ENCODE measurements around the gene GABBR2.
"Not testable (repeated sequence)": the region's sequence is repeated elsewhere in the genome, so short reads cannot be mapped to it uniquely, and the experiment has no call there.

GABBR2 gene

DNA sequence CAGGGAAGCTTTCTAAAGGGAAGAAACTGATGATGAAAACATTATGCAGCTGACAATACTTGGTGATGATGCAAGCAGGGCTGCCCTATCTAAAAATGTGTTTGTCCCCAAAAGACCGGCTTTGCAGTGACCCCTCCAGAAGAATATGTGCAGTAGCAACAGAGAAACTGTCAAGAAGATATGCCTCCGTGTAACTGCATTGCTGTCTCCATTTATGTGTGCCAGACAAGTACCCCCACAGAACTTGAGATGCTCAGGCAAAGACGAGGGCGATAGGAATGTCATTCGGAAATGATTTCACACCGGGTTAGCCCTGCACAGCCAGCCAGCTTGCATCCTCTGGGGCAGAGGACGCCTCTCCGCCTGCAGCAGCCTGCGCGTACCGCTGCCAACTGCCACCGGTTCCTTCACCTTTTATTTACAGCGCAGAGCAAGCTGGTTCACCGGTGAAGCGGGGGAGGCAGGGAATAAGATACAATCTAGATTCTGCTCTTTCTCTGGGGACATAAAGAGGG is 2.0 kb downstream of the GABBR2 start:
- Mint-ChIP-seq H3K27ac (no peak overlapping the region), H3K36me3 (no peaks in the 10 kb centered on the region), H3K9me3 (no peaks in the 10 kb centered on the region), H3K4me1 (no peaks in the 10 kb centered on the region), H3K4me3 (no peak overlapping the region), H3K27me3 (peaks cover 70% of the 10 kb centered on the region)
- ATAC-seq: no peak

DNA sequence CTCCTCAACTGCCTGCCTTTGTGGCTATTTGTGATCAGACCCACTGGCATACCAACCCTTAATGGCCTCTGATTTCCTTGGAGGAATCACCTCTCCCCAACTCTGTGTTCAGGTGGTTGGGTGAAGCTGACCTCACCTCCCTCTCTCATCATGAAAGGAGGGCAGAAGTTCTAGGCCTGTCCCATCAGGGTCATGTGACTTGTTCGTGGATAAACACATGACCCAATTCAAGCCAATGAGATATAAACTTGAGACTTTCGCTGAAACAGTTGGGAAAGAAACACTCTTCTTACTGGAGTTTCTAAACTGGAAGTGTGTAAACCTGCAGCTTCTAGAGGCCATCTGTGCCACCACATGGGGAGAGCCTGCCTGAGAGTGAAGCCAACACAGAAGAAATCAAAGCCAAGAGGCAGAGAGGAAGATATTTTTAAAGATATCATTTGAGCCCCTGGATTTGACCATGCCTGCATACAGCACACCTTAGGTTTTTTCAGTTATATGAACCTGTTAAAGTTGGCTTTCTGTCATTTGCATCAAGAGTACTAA is 5.8 kb downstream of the GABBR2 start:
- H3K4me3 Mint-ChIP-seq: no peak overlapping the region
- peaks cover 6% of the 10 kb centered on the region for H3K9me3 Mint-ChIP-seq

DNA sequence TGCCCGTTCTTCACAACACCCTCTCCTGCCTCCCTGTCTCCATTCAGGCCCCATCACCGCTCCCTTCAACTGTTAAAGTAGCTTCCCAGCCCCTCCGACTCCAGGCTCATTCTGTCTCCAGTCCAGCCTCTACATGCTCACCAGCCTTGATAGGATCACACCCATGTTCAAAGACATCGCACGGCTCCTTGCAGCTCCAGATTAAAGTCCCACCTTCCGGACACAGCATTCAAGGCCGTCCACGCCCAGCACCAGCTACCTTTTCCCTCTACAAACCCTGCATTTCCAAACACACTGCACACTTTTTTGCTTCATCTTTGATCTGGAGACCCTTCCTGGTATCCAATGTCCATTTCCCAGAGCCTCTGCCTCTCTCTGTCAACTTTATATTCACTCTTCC is 6.4 kb downstream of the GABBR2 start:
- no peak overlapping the region for H3K4me3 Mint-ChIP-seq
- no peaks in the 10 kb centered on the region for H3K36me3 Mint-ChIP-seq
- H3K9me3 Mint-ChIP-seq: peaks cover 6% of the 10 kb centered on the region
- H3K27me3 Mint-ChIP-seq: peaks cover 59% of the 10 kb centered on the region
- no peak overlapping the region for H3K27ac Mint-ChIP-seq
- ATAC-seq: no peak
- no peaks in the 10 kb centered on the region for H3K4me1 Mint-ChIP-seq

More for the DNA sequence above, 5.8 kb downstream of the GABBR2 start:
- Mint-ChIP-seq H3K27ac (no peak overlapping the region), H3K27me3 (peaks cover 59% of the 10 kb centered on the region), H3K36me3 (no peaks in the 10 kb centered on the region), H3K4me1 (no peaks in the 10 kb centered on the region)
- ATAC-seq: no peak

DNA sequence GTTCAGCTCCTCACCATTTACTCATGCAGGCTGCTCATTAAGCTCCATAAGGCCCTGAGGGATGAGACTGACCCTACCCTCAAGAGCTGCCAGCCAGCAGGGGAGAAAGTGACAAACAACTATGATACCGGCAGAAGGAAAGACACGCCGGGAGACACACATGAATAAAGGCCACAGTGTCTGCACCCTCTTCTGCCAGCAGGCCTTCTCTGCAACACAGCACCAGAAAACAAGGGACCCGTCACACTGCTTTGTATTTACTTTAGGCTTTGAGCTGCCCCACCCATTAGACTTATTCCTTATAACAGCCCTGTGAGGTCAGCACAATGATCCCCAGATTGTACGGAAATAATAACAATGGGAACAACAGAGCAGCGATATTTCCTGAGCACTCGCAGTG is 7.2 kb downstream of the GABBR2 start:
- Mint-ChIP-seq H3K27me3 (peaks cover 57% of the 10 kb centered on the region), H3K4me1 (no peaks in the 10 kb centered on the region), H3K27ac (no peak overlapping the region), H3K9me3 (peaks cover 6% of the 10 kb centered on the region), H3K36me3 (no peaks in the 10 kb centered on the region), H3K4me3 (no peak overlapping the region)
- ATAC-seq: no peak

DNA sequence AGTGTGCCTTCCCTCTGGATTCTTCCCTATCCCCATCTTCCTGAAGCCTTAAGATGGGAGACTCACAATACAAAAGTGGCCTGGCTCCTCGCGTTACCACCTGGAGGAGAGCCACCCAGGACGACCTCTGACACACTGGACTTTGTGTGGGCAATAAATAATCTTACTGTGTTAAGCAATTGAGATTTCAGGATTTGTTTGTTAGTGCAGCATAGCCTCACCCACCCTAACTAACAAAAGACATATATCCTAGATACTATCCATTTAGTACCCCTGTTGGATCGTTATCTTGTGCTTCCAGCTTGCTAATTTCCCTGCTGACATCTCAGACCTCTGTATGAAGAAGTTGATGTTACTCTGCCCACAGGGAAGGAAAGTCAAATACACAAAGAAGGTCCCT is 7.9 kb downstream of the GABBR2 start:
- peaks cover 57% of the 10 kb centered on the region for H3K27me3 Mint-ChIP-seq
- no peak overlapping the region for H3K27ac Mint-ChIP-seq
- H3K4me3 Mint-ChIP-seq: no peak overlapping the region
- no peaks in the 10 kb centered on the region for H3K36me3 Mint-ChIP-seq
- H3K4me1 Mint-ChIP-seq: no peaks in the 10 kb centered on the region
- H3K9me3 Mint-ChIP-seq: peaks cover 6% of the 10 kb centered on the region
- ATAC-seq: no peak

DNA sequence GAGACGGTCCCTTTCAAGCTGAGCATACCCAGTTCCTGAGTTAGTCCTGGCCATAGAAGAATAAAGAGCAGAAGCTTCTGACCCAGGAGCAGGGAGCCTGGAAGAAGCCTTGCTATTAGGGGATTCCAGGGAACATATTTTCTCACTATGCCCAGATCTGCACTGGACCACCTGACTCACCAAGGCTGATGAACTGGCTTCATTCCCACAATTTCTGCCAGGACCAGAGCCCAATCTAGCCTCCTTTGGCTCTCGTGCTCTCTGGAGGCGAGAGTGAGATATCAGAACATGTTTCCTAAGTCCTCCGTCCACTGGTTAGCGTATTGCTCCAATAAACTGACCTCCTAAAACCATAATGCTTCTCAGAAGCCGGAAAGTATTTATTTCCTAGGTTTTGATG is 9.9 kb downstream of the GABBR2 start:
- peaks cover 44% of the 10 kb centered on the region for H3K27me3 Mint-ChIP-seq
- no peak overlapping the region for H3K27ac Mint-ChIP-seq
- H3K36me3 Mint-ChIP-seq: no peaks in the 10 kb centered on the region
- no peaks in the 10 kb centered on the region for H3K4me1 Mint-ChIP-seq
- no peak overlapping the region for H3K4me3 Mint-ChIP-seq
- no peak for ATAC-seq
- H3K9me3 Mint-ChIP-seq: peaks cover 6% of the 10 kb centered on the region

DNA sequence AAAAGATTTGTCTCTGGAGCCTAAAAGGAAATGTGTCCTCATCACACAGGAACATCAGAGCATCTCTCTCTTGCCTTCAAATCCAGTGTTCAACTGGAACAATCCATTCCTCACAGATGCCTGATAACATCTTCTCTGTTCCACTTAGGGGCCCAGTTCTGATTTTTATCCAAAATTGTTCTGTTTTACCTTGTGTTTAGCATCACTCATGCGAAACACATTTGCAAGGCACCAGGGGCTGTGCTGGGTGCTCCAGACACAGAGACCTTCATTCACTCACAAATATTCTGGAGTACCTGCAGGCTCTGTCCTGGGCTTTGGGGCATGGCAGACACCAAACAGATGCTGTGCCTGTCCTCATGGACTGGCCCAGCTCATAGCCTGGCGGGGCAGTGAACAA is 13.8 kb downstream of the GABBR2 start:
- H3K9me3 Mint-ChIP-seq: no peaks in the 10 kb centered on the region

DNA sequence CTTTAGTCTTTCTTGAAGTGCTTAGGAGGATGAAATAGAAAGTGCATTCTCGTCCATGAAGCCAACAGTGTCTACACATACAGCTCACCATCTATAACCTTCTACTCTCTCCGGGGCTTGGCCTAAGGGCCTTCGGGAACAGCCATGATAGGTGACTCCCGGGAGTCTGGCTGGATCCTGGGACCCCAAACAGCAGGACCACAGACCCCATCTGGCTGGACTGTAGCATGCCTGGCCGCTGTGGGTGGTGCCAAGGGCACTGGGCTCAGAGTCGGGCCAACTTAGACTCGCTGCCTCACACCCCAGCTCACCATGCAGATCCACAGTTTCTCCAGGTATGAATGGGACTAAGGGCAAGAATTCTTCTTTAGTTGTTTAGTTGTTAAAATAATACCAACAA is 16.3 kb downstream of the GABBR2 start:
- no peak for ATAC-seq
- no peak overlapping the region for H3K27ac Mint-ChIP-seq
- peaks cover 17% of the 10 kb centered on the region for H3K27me3 Mint-ChIP-seq
- no peaks in the 10 kb centered on the region for H3K9me3 Mint-ChIP-seq
- no peaks in the 10 kb centered on the region for H3K4me1 Mint-ChIP-seq
- H3K4me3 Mint-ChIP-seq: no peak overlapping the region
- H3K36me3 Mint-ChIP-seq: no peaks in the 10 kb centered on the region

More for the DNA sequence above, 13.8 kb downstream of the GABBR2 start:
- no peak overlapping the region for H3K27ac Mint-ChIP-seq
- H3K4me3 Mint-ChIP-seq: no peak overlapping the region
- no peaks in the 10 kb centered on the region for H3K4me1 Mint-ChIP-seq
- peaks cover 18% of the 10 kb centered on the region for H3K27me3 Mint-ChIP-seq
- ATAC-seq: no peak
- H3K36me3 Mint-ChIP-seq: no peaks in the 10 kb centered on the region

DNA sequence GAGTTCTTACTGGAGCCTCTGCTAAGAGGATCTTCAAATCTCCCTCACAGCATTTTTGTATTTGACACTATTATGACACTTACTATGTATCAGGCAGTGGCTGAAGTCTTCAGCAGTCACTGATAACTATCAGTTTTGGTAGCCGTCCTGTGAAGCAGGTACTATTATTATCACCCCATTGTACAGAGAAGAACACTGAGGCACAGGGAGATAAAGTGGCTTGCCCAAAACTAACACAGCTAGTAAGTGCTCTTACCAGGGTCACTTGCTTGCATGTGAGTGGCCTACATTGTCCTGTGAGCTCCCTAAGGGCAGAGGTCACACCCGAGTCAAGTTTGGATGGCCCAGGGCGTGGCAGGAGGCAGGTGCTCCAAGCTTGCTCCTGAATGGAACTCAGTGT is 16.8 kb downstream of the GABBR2 start:
- H3K36me3 Mint-ChIP-seq: no peaks in the 10 kb centered on the region
- no peak overlapping the region for H3K4me3 Mint-ChIP-seq
- ATAC-seq: no peak
- H3K4me1 Mint-ChIP-seq: no peaks in the 10 kb centered on the region
- no peak overlapping the region for H3K27ac Mint-ChIP-seq
- peaks cover 14% of the 10 kb centered on the region for H3K27me3 Mint-ChIP-seq
- H3K9me3 Mint-ChIP-seq: no peaks in the 10 kb centered on the region

DNA sequence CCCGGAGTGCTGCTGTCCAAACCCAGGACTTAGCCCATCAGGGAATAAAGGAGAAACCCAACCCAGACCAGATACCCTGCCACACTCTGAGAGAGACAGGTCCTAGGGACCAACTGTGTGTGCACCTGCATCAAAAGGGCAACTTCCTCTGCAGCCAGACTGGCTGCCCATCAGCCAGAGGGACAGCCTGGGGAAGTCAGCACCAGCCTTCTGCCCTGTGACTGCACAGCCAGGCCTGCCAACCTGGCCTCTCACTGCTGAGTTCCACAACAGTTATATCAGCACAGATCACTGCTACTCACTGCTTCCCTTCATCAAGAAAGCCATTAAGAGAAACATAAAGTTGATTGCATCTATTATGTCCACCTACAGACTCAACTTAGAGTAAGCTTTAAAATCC is 18.0 kb downstream of the GABBR2 start:
- no peak overlapping the region for H3K4me3 Mint-ChIP-seq
- ATAC-seq: no peak

DNA sequence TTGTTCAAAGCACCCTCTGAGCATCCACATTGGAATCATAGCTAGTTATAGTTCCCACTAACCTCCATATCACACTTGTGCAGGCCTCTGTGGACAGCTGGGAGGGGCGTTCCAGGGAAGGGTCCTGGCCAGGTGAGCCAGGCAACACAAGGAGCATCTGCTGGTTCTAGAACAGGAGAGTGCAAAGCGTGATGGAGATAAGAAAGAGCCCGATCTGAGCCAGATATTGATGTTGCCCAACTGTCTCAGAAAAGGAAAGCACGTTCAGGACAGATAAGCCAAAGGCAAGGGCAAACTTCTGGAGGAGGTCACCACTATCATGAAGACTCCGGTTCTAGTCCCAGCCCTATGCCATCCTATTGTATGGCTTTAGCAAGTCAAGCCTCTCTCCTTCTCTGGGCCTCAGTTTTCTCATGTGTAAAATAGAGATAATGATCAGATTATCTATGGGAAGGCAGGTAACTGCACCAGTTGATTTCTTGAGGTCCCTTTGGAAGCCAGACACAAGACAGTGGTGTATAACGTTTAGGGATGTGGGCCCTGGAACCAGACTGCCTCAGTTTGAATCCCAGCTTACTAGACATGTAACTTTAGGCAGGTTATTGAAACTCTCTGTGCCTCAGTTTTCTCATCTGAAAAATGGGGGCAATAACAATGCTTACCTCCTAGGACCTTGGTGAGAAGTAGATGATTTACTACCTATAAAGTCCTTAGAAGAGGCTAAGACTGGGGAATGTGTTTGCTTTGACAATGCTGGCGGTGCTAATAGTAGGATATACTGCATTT is 19.8 kb downstream of the GABBR2 start:
- no peaks in the 10 kb centered on the region for H3K9me3 Mint-ChIP-seq
- no peaks in the 10 kb centered on the region for H3K27me3 Mint-ChIP-seq
- no peak overlapping the region for H3K4me3 Mint-ChIP-seq
- no peaks in the 10 kb centered on the region for H3K4me1 Mint-ChIP-seq
- ATAC-seq: no peak
- H3K27ac Mint-ChIP-seq: no peak overlapping the region
- H3K36me3 Mint-ChIP-seq: no peaks in the 10 kb centered on the region

More for the DNA sequence above, 18.0 kb downstream of the GABBR2 start:
- no peaks in the 10 kb centered on the region for H3K4me1 Mint-ChIP-seq
- peaks cover 2% of the 10 kb centered on the region for H3K27me3 Mint-ChIP-seq
- H3K36me3 Mint-ChIP-seq: no peaks in the 10 kb centered on the region
- no peaks in the 10 kb centered on the region for H3K9me3 Mint-ChIP-seq
- H3K27ac Mint-ChIP-seq: no peak overlapping the region

DNA sequence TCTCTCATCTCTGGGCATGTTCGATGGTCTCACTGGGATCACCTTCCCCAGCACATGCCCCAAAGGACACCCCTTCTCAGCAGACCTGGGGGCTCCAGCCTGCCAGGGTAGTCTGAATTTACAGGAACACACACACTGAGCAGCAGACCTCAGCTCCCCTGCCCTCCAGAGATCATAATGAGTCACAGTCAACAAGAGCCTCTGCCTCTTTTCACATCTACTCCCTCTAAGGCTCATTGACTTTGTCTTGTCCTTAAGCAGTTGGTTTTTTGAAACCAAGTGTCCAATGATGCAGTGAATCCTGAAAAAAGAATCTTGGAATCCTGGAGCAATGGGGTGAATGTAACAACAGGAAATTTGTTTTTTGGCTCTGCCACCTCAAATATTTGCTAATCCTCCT is 20.8 kb downstream of the GABBR2 start:
- no peak overlapping the region for H3K27ac Mint-ChIP-seq
- no peaks in the 10 kb centered on the region for H3K4me1 Mint-ChIP-seq
- no peaks in the 10 kb centered on the region for H3K27me3 Mint-ChIP-seq
- no peaks in the 10 kb centered on the region for H3K36me3 Mint-ChIP-seq
- no peak for ATAC-seq
- H3K4me3 Mint-ChIP-seq: no peak overlapping the region
- H3K9me3 Mint-ChIP-seq: no peaks in the 10 kb centered on the region

DNA sequence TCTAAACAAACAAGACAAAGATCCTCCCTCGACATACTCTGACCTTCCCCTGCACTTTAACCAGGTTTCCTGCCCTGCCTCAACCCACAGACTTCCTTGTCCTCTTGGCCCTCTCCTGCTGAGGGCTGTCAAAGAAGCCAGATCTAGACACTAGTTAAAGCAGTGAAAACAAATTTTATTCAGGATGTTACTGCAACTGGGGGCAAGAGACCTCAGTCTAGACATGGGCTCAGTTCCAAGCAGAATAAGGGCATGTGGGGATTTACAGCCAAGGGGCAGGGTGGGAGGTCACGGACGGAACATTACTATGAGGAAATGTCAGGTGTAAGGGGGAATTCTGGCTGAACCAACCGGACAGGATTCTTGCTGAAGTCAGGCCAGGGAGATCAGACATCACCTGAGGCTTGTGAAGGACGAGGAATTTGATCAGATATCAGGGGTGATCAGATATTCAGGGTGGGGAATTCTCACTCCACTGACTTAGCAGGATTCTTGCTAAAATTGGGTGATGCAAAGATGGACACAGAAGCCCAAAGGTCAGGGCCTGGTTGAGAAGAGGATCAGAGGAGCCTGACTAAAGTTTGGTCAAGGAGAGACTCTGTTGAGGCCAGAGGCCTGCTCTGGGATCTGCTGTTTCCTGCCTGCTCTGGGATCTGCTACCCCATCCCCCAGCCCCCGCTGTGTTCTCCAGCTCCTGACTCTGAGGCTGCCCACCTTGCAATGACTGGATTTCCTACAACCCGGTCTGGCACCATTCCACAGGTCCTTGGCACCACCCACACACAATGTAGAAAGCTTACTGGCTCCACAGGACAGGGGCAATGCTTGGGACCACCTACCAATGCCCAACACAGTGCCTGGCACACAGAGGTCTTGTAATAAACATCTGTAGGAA is 21.5 kb downstream of the GABBR2 start:
- H3K27ac Mint-ChIP-seq: no peak overlapping the region
- no peaks in the 10 kb centered on the region for H3K27me3 Mint-ChIP-seq
- H3K9me3 Mint-ChIP-seq: no peaks in the 10 kb centered on the region
- no peaks in the 10 kb centered on the region for H3K36me3 Mint-ChIP-seq
- no peak overlapping the region for H3K4me3 Mint-ChIP-seq
- no peak for ATAC-seq
- H3K4me1 Mint-ChIP-seq: no peaks in the 10 kb centered on the region

DNA sequence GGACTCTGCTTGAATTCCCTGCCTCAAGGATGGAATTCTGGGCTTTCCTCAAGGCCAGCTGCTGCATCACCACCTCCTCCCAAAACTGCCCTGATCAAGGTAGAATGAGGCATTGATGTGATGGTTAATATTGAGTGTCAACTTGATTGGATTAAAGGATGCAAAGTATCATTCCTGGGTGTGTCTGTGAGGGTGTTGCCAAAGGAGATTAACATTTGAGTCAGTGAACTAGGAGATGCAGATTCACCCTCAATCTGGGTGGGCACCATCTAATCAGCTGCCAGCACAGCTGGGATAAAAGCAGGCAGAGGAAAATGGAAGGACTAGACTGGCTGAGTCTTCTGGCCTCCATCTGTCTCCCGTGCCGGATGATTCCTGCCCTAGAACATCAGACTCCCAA is 23.9 kb downstream of the GABBR2 start:
- not testable (repeated sequence) for ATAC-seq, H3K27me3 Mint-ChIP-seq, H3K4me3 Mint-ChIP-seq, H3K4me1 Mint-ChIP-seq, H3K36me3 Mint-ChIP-seq, H3K9me3 Mint-ChIP-seq, H3K27ac Mint-ChIP-seq

DNA sequence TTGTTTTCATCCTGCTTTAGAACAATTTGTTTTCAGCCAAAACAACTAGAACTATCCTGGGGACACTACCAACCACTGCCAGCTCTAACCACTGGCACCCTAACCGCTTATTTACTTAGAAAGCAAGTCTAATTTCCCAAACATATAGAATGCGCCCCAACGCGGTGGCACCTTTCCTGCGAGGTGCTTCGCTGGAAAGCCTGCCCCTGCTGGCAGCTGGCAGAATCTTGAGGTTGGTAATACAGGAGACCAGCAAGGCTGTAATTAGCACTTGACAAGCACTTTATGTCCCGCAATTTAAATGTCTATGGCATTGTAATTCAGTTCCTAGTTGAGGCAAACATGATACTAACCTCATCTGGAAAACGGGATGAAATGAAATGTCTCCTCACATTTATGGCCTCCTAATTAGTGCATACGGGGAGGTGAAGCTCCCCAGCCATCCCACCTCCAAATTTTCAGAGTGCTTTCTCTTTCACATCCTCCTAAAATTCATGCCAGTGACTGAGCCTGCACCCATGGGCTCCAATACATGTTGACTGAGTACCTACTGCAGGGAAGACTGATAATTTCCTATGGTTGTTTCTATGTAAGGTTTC is 30.4 kb downstream of the GABBR2 start:
- Mint-ChIP-seq H3K4me3 (no peak overlapping the region), H3K27ac (no peak overlapping the region), H3K9me3 (peaks cover 8% of the 10 kb centered on the region), H3K27me3 (peaks cover 55% of the 10 kb centered on the region), H3K36me3 (no peaks in the 10 kb centered on the region), H3K4me1 (no peaks in the 10 kb centered on the region)
- ATAC-seq: no peak

All from stimulated activated memory B cell treated with anti-CD40 and anti-IgM and Interleukin-4, amounts not matched to agents 10 μg/mL and 1 μg/mL and 100 μg/mL, for 72 hours (primary cell).